Trophoblast cell (in vitro differentiated cells and primary cell): ENCODE data around the gene CAPZA2.

ENCODE experiments used
- DNase-seq, 2 donors: peaks; one replicate each; pipeline ENCODE4 v3.0.0-alpha.2; 2016
- H2AFZ ChIP-seq: 2 replicates; pipeline ENCODE4 v1.6.1; 2013; ENCODE audit warnings: low read length, moderate library complexity, mild to moderate bottlenecking; ENCODE audit not compliant: insufficient read depth, poor library complexity
- H2AK5ac ChIP-seq: 2 replicates; pipeline ENCODE4 v1.6.1; 2013; ENCODE audit warnings: mild to moderate bottlenecking, low read length
- H2BK120ac ChIP-seq: 2 replicates; pipeline ENCODE4 v1.6.1; 2013; ENCODE audit warnings: low read length, mild to moderate bottlenecking, moderate library complexity; ENCODE audit not compliant: insufficient read depth, poor library complexity
- H2BK12ac ChIP-seq: 2 replicates; pipeline ENCODE4 v1.6.1; 2013; ENCODE audit warnings: mild to moderate bottlenecking, low read length, moderate library complexity
- H2BK5ac ChIP-seq: 2 replicates; pipeline ENCODE4 v1.6.1; 2013; ENCODE audit warnings: low read length, low read depth, moderate library complexity, mild to moderate bottlenecking; ENCODE audit not compliant: poor library complexity
- H3K14ac ChIP-seq: 2 replicates; pipeline ENCODE4 v1.6.1; 2013; ENCODE audit warnings: mild to moderate bottlenecking, low read length
- H3K18ac ChIP-seq: 2 replicates; pipeline ENCODE4 v1.6.1; 2013; ENCODE audit warnings: mild to moderate bottlenecking, low read length
- H3K23ac ChIP-seq: 2 replicates; pipeline ENCODE4 v1.6.1; 2013; ENCODE audit warnings: low read length
- H3K27ac ChIP-seq: 2 replicates; pipeline ENCODE4 v1.5.1; 2013; ENCODE audit warnings: low read depth, mild to moderate bottlenecking, inconsistent platforms, low read length, moderate library complexity
- H3K27me3 ChIP-seq: 2 replicates; pipeline ENCODE4 v1.6.1; 2013; ENCODE audit warnings: inconsistent platforms, mild to moderate bottlenecking, low read length, moderate library complexity; ENCODE audit not compliant: insufficient read depth
- H3K36me3 ChIP-seq, 2 experiments: 1 replicate in 1 of 2; 2 replicates in 1 of 2; pipeline ENCODE4 v1.6.1; 2013; ENCODE audit warnings: low read length in 2 of 2, mild to moderate bottlenecking in 2 of 2, moderate library complexity in 1 of 2; ENCODE audit not compliant: insufficient read depth in 2 of 2, control insufficient read depth in 1 of 2
- H3K4ac ChIP-seq: 2 replicates; pipeline ENCODE4 v1.6.1; 2013; ENCODE audit warnings: low read depth, mild to moderate bottlenecking, low read length, moderate library complexity
- H3K4me1 ChIP-seq, 2 experiments: 1 replicate in 1 of 2; 2 replicates in 1 of 2; pipeline ENCODE4 v1.6.1; 2013; ENCODE audit warnings: low read length in 2 of 2, mild to moderate bottlenecking in 2 of 2, moderate library complexity in 1 of 2; ENCODE audit not compliant: insufficient read depth in 2 of 2, control insufficient read depth in 1 of 2
- H3K4me2 ChIP-seq: 2 replicates; pipeline ENCODE4 v1.6.1; 2013; ENCODE audit warnings: inconsistent platforms, mild to moderate bottlenecking, low read length, moderate library complexity
- H3K4me3 ChIP-seq: 2 replicates; pipeline ENCODE4 v1.5.1; 2013; ENCODE audit warnings: mild to moderate bottlenecking, low read depth, low read length, inconsistent platforms
- H3K79me1 ChIP-seq: one replicate; pipeline ENCODE4 v1.6.1; 2013; ENCODE audit warnings: low read length
- H3K79me2 ChIP-seq: 2 replicates; pipeline ENCODE4 v1.6.1; 2013; ENCODE audit warnings: low read length, mild to moderate bottlenecking; ENCODE audit not compliant: control insufficient read depth, insufficient read depth, poor library complexity
- H3K9ac ChIP-seq: 2 replicates; pipeline ENCODE4 v1.6.1; 2013; ENCODE audit warnings: mild to moderate bottlenecking, low read length
- H3K9me3 ChIP-seq: 2 replicates; pipeline ENCODE4 v1.6.1; 2013; ENCODE audit warnings: low read depth, mild to moderate bottlenecking, control low read depth, inconsistent platforms, low read length; ENCODE audit not compliant: insufficient read depth
- H4K12ac ChIP-seq: 2 replicates; pipeline ENCODE4 v1.6.1; 2013; ENCODE audit warnings: low read depth, mild to moderate bottlenecking, low read length, moderate library complexity
- H4K8ac ChIP-seq: 2 replicates; pipeline ENCODE4 v1.6.1; 2013; ENCODE audit warnings: low read depth, mild to moderate bottlenecking, low read length, moderate library complexity
- H4K91ac ChIP-seq: one replicate; pipeline ENCODE4 v1.6.1; 2013; ENCODE audit warnings: low read depth, mild to moderate bottlenecking, low read length, moderate library complexity
- WGBS: extraction: QIAGEN DNeasy Blood & Tissue Kit; methylation state at CpG from one replicate; pipeline ENCODE4 v1.1.7; 2013; ENCODE audit warnings: missing lambda C conversion rate; ENCODE audit not compliant: insufficient read length, insufficient coverage; ENCODE audit errors: extremely low coverage; 5-methylcytosine and 5-hydroxymethylcytosine counted together

Gene CAPZA2

DNA sequence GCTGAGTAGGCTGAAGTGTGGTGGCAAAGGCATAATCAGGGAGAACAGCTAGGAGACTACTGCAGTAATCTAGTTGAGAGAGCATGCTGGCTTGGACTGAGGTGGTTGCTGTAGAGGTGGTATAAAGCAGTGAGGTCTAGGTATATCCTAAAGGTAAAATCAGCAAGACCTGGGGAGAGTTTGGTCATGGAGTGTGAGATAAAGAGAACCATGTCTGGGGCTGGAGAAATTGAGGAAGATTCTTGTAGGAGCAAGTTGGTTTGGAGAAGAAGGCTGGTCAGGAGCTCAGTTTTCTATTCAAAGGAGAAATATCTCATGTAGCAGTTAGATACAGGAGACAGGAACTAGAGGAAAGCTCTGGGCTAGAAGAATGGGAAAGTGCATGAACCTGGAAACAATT lies 58.0 kb downstream of the CAPZA2 start:
- Histone ChIP-seq H3K14ac (no peak overlapping the region), H2BK5ac (no peak overlapping the region), H4K91ac (no peak overlapping the region), H2AFZ (no peak overlapping the region), H2AK5ac (no peak overlapping the region), H3K9ac (no peak overlapping the region), H3K27me3 (no peaks in the 10 kb centered on the region), H3K4me3 (no peak overlapping the region), H3K9me3 (no peaks in the 10 kb centered on the region), H3K27ac (no peak overlapping the region), H3K18ac (no peak overlapping the region), H3K4me2 (no peak overlapping the region), H3K4ac (no peak overlapping the region), H3K23ac (no peak overlapping the region), H3K36me3 (peaks cover 4 to 6% of the 10 kb centered on the region in 2 experiments), H3K79me1 (no peaks in the 10 kb centered on the region), H4K12ac (no peak overlapping the region), H3K4me1 (no peaks in the 10 kb centered on the region), H2BK12ac (no peak overlapping the region), H4K8ac (no peak overlapping the region), H3K79me2 (no peaks in the 10 kb centered on the region), H2BK120ac (no peak overlapping the region)
- no peak for DNase-seq

DNA sequence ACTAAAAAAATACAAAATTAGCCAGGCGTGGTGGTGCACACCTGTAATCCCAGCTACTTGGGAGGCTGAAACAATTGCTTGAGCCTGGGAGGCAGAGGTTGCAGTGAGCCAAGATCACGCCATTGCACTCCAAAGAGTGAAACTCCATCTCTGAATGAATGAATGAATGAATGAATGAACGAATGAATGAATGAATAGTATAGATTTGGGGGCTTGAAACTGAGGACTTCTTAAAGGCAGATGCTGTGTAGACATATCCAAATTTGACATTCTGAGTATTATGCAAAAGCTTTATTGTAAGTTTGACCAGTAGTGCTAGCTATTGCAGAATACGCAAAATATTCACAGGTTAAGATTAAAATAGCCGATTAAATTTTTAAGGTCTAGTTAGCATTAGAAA lies 60.2 kb downstream of the CAPZA2 start:
- H3K4me3 ChIP-seq: no peak overlapping the region
- no peak overlapping the region for H2AFZ ChIP-seq
- no peak overlapping the region for H3K27ac ChIP-seq
- H2AK5ac ChIP-seq: no peak overlapping the region
- no peak overlapping the region for H4K91ac ChIP-seq
- no CpG with 5 or more reads among the region's 5 CpGs for WGBS
- no peak overlapping the region for H2BK120ac ChIP-seq
- H3K9me3 ChIP-seq: no peaks in the 10 kb centered on the region
- H3K79me1 ChIP-seq: no peaks in the 10 kb centered on the region
- no peak overlapping the region for H3K4ac ChIP-seq
- H2BK12ac ChIP-seq: no peak overlapping the region
- no peak overlapping the region for H3K18ac ChIP-seq
- no peaks in the 10 kb centered on the region for H3K79me2 ChIP-seq
- H3K4me2 ChIP-seq: no peak overlapping the region
- no peak overlapping the region for H4K12ac ChIP-seq
- H3K9ac ChIP-seq: no peak overlapping the region
- no peaks in the 10 kb centered on the region for H3K27me3 ChIP-seq
- no peak overlapping the region for H4K8ac ChIP-seq
- peak in 1 of 2 donors; percentile 0 for DNase-seq
- no peaks in the 10 kb centered on the region for H3K4me1 ChIP-seq
- no peak overlapping the region for H3K14ac ChIP-seq
- H2BK5ac ChIP-seq: no peak overlapping the region
- peaks cover 0 to 2% of the 10 kb centered on the region in 2 experiments for H3K36me3 ChIP-seq
- no peak overlapping the region for H3K23ac ChIP-seq

DNA sequence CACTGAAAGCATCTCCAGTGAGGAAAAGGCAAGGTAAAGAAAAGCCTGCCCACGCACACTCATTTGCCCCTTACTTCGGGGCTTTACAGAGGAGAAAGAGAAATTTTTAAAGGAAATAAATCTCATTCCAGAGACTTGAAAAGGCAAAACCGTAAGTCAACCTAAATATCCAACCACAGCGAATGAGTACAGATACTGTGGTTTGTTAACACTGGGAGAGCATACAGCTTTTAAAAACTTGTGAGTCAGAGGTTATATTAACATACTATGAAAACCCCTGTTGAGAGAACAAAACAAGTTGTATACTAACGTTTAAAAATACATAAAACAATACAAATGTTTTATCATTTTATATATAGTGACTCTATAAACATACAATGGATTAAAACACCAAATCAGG lies 62.4 kb downstream of the CAPZA2 start:
- Histone ChIP-seq H3K27ac (no peak overlapping the region), H3K9me3 (no peaks in the 10 kb centered on the region), H2AFZ (no peak overlapping the region), H3K4me1 (no peaks in the 10 kb centered on the region), H3K4ac (no peak overlapping the region), H3K18ac (no peak overlapping the region), H2BK120ac (no peak overlapping the region), H3K4me3 (no peak overlapping the region), H3K9ac (no peak overlapping the region), H4K8ac (no peak overlapping the region), H2AK5ac (no peak overlapping the region), H4K12ac (no peak overlapping the region), H3K36me3 (peaks cover 0 to 2% of the 10 kb centered on the region in 2 experiments), H3K4me2 (no peak overlapping the region), H3K23ac (no peak overlapping the region), H2BK5ac (no peak overlapping the region), H3K14ac (no peak overlapping the region), H2BK12ac (no peak overlapping the region), H3K79me1 (no peaks in the 10 kb centered on the region), H3K79me2 (no peaks in the 10 kb centered on the region), H3K27me3 (no peaks in the 10 kb centered on the region), H4K91ac (no peak overlapping the region)
- no CpG with 5 or more reads among the region's 5 CpGs for WGBS
- DNase-seq: no peak

DNA sequence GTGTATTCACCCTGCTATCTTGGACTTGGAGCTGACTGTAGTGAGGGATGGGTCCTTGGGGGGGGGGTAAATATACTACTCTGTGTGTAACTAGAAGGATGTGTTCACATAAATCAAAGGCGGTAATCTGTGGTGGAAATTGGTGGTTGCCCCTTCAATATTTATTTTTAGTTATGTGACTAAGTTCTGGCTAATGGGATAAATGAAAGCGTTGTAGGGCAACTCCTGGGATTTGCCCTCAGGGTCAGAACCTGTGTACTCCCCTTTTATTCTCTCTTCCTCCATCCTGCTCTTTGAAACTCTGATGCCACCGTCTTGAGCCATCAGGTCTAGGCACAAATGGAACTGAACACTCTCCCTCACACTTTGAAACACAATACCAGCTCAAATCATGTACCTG lies 66.6 kb downstream of the CAPZA2 start:
- no peaks in the 10 kb centered on the region for H3K27me3 ChIP-seq
- no peak overlapping the region for H3K4ac ChIP-seq
- DNase-seq: no peak
- no peak overlapping the region for H3K23ac ChIP-seq
- H4K8ac ChIP-seq: no peak overlapping the region
- H3K4me2 ChIP-seq: no peak overlapping the region
- no peak overlapping the region for H2BK5ac ChIP-seq
- no peak overlapping the region for H2BK12ac ChIP-seq
- no peak overlapping the region for H3K27ac ChIP-seq
- no peaks in the 10 kb centered on the region for H3K36me3 ChIP-seq
- H3K9me3 ChIP-seq: no peaks in the 10 kb centered on the region
- H4K91ac ChIP-seq: no peak overlapping the region
- H2AFZ ChIP-seq: no peak overlapping the region
- no peaks in the 10 kb centered on the region for H3K79me1 ChIP-seq
- no peaks in the 10 kb centered on the region for H3K79me2 ChIP-seq
- H2AK5ac ChIP-seq: no peak overlapping the region
- no peak overlapping the region for H4K12ac ChIP-seq
- H3K18ac ChIP-seq: no peak overlapping the region
- H3K4me3 ChIP-seq: no peak overlapping the region
- H2BK120ac ChIP-seq: no peak overlapping the region
- no peaks in the 10 kb centered on the region for H3K4me1 ChIP-seq
- no CpG with 5 or more reads among the region's 3 CpGs for WGBS
- H3K14ac ChIP-seq: no peak overlapping the region
- no peak overlapping the region for H3K9ac ChIP-seq
